Neural progenitor cell (in vitro differentiated cells): ENCODE measurements around the gene GMDS.

ENCODE experiments used
- EZH2 ChIP-seq: fragments of 200-600 bp; sonication (generic); IDR thresholded peaks from 2 replicates; pipeline ENCODE4 v1.6.1; 2017; ENCODE audit warnings: antibody characterized with exemption, mild to moderate bottlenecking, moderate library complexity
- EZH2phosphoT487 ChIP-seq: fragments of 200-600 bp; sonication (generic); IDR thresholded peaks from 2 replicates; pipeline ENCODE4 v1.6.1; 2017; ENCODE audit warnings: antibody characterized with exemption
- TF ChIP-seq, protein P1 (sequence below): fragments of 200-600 bp; sonication (generic); IDR thresholded peaks from 2 replicates; pipeline ENCODE4 v1.5.1; 2017; ENCODE audit warnings: antibody characterized with exemption, mild to moderate bottlenecking

- TF ChIP-seq, protein P1, sequence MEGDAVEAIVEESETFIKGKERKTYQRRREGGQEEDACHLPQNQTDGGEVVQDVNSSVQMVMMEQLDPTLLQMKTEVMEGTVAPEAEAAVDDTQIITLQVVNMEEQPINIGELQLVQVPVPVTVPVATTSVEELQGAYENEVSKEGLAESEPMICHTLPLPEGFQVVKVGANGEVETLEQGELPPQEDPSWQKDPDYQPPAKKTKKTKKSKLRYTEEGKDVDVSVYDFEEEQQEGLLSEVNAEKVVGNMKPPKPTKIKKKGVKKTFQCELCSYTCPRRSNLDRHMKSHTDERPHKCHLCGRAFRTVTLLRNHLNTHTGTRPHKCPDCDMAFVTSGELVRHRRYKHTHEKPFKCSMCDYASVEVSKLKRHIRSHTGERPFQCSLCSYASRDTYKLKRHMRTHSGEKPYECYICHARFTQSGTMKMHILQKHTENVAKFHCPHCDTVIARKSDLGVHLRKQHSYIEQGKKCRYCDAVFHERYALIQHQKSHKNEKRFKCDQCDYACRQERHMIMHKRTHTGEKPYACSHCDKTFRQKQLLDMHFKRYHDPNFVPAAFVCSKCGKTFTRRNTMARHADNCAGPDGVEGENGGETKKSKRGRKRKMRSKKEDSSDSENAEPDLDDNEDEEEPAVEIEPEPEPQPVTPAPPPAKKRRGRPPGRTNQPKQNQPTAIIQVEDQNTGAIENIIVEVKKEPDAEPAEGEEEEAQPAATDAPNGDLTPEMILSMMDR: no peak
- TF ChIP-seq EZH2 (no peak), EZH2phosphoT487 (no peak)
Measured at GRCh38 chr6:1689141-1689540, 556.3 kb downstream of the GMDS start.
